Upper lobe of left lung (tissue), 4 donors: ENCODE measurements around the gene GDF2.

Experiments used
- EP300 ChIP-seq, 4 donors: sonication (generic); formaldehyde crosslinking; IDR thresholded peaks; one replicate each; pipeline ENCODE4 v1.5.1; 2017; ENCODE audit warnings: antibody characterized with exemption in 4 of 4, control low read depth in 2 of 4
- POLR2A ChIP-seq, 4 donors: fragments of 450-650 bp; IDR thresholded peaks; one replicate each; pipeline ENCODE4 v1.5.1; 2016 to 2017; ENCODE audit warnings: antibody characterized with exemption in 4 of 4, mild to moderate bottlenecking in 2 of 4

- TF ChIP-seq POLR2A (IDR thresholded peaks at IDR 0.05) (no peak), EP300 (IDR thresholded peaks at IDR 0.05) (no peak)
Measured at GRCh38 chr10:47282005-47282656, 40.1 kb upstream of the GDF2 start.
